SK-N-SH treated with all-trans-retinoic acid at 6 μM for 48 hours (cell line): ENCODE results near the gene TBC1D9B.

Experiments used
- ATAC-seq: fragments of 200-7000 bp; cut with Tn5 transposase; 3 replicates; pipeline ENCODE4 v1.9.1; 2020; ENCODE audit warnings: mild to moderate bottlenecking, moderate library complexity
- ARNTL ChIP-seq: fragments of 450-650 bp; formaldehyde crosslinking; IDR thresholded peaks from 2 replicates; pipeline ENCODE4 v1.5.0; 2020; ENCODE audit warnings: low read depth, mild to moderate bottlenecking, moderate library complexity, borderline replicate concordance
- BACH2 ChIP-seq: fragments of 250-450 bp; sonication (Bioruptor Pico); IDR thresholded peaks from 2 replicates; pipeline ENCODE4 v1.9.0; 2021; ENCODE audit warnings: mild to moderate bottlenecking, borderline replicate concordance
- CSDC2 ChIP-seq: fragments of 250-450 bp; sonication (Bioruptor Pico); IDR thresholded peaks from 2 replicates; pipeline ENCODE4 v1.5.0; 2020; ENCODE audit warnings: mild to moderate bottlenecking, moderate library complexity
- ESRRG ChIP-seq: fragments of 250-450 bp; sonication (Bioruptor Pico); IDR thresholded peaks from 2 replicates; pipeline ENCODE4 v1.6.1; 2021; ENCODE audit warnings: mild to moderate bottlenecking
- GLIS3 ChIP-seq: fragments of 250-450 bp; sonication (Bioruptor Pico); IDR thresholded peaks from 2 replicates; pipeline ENCODE4 v1.5.0; 2020; ENCODE audit warnings: mild to moderate bottlenecking, moderate library complexity
- ISL1 ChIP-seq: fragments of 250-450 bp; sonication (Bioruptor Pico); IDR thresholded peaks from 2 replicates; pipeline ENCODE4 v2.1.2; 2022; ENCODE audit warnings: mild to moderate bottlenecking, moderate library complexity
- OSR1 ChIP-seq: fragments of 250-450 bp; sonication (Bioruptor Pico); IDR thresholded peaks from 2 replicates; pipeline ENCODE4 v1.8.0; 2022; ENCODE audit warnings: moderate library complexity, mild to moderate bottlenecking, inconsistent platforms
- PPARA ChIP-seq: fragments of 250-450 bp; sonication (Bioruptor Pico); IDR thresholded peaks from 2 replicates; pipeline ENCODE4 v1.5.0; 2020; ENCODE audit warnings: mild to moderate bottlenecking, borderline replicate concordance
- RARB ChIP-seq: fragments of 250-450 bp; sonication (Bioruptor Pico); IDR thresholded peaks from 2 replicates; pipeline ENCODE4 v1.8.0; 2021; ENCODE audit warnings: mild to moderate bottlenecking, moderate library complexity
- SNAI2 ChIP-seq: fragments of 250-450 bp; sonication (Bioruptor Pico); IDR thresholded peaks from 2 replicates; pipeline ENCODE4 v1.5.0; 2020; ENCODE audit warnings: mild to moderate bottlenecking, moderate library complexity
- TCF4 ChIP-seq: fragments of 250-450 bp; sonication (Bioruptor Pico); IDR thresholded peaks from 2 replicates; pipeline ENCODE4 v1.8.0; 2021; ENCODE audit warnings: mild to moderate bottlenecking, moderate library complexity, borderline replicate concordance
- TOX ChIP-seq: fragments of 250-450 bp; sonication (Bioruptor Pico); IDR thresholded peaks from 2 replicates; pipeline ENCODE4 v1.8.0; 2021; ENCODE audit warnings: mild to moderate bottlenecking, moderate library complexity, borderline replicate concordance
- ZC3H10 ChIP-seq: fragments of 250-450 bp; sonication (Bioruptor Pico); IDR thresholded peaks from 2 replicates; pipeline ENCODE4 v1.5.1; 2021; ENCODE audit warnings: mild to moderate bottlenecking, moderate library complexity
- ZFP3 ChIP-seq: fragments of 250-450 bp; sonication (Bioruptor Pico); IDR thresholded peaks from 2 replicates; pipeline ENCODE4 v1.5.0; 2020; ENCODE audit warnings: mild to moderate bottlenecking, moderate library complexity
- ZFP30 ChIP-seq: fragments of 450-650 bp; formaldehyde crosslinking; IDR thresholded peaks from 2 replicates; pipeline ENCODE4 v1.5.0; 2022; ENCODE audit warnings: mild to moderate bottlenecking, moderate library complexity
- ZNF565 ChIP-seq: fragments of 450-650 bp; formaldehyde crosslinking; conservative IDR thresholded peaks from 2 replicates; pipeline ENCODE4 v1.5.0; 2020; ENCODE audit warnings: low read depth, mild to moderate bottlenecking, moderate library complexity
- ZNF70 ChIP-seq: fragments of 450-650 bp; formaldehyde crosslinking; IDR thresholded peaks from 2 replicates; pipeline ENCODE4 v1.5.0; 2020; ENCODE audit warnings: mild to moderate bottlenecking, moderate library complexity
- ZNF8 ChIP-seq: fragments of 450-650 bp; formaldehyde crosslinking; IDR thresholded peaks from 2 replicates; pipeline ENCODE4 v1.5.0; 2020; ENCODE audit warnings: mild to moderate bottlenecking, moderate library complexity
- TF ChIP-seq, protein P1 (sequence below): fragments of 250-450 bp; sonication (Bioruptor Pico); IDR thresholded peaks from 2 replicates; pipeline ENCODE4 v1.5.0; 2020; ENCODE audit warnings: mild to moderate bottlenecking, moderate library complexity
- TF ChIP-seq, protein P2 (sequence below): fragments of 250-450 bp; sonication (Bioruptor Pico); IDR thresholded peaks from 2 replicates; pipeline ENCODE4 v1.5.1; 2020; ENCODE audit warnings: low read depth, mild to moderate bottlenecking, moderate library complexity
- TF ChIP-seq, protein P3 (sequence below): fragments of 250-450 bp; sonication (Bioruptor Pico); IDR thresholded peaks from 2 replicates; pipeline ENCODE4 v1.8.0; 2021; ENCODE audit warnings: low read depth, mild to moderate bottlenecking, moderate library complexity, borderline replicate concordance
- TF ChIP-seq, protein P4 (sequence below): fragments of 250-450 bp; sonication (Bioruptor Pico); IDR thresholded peaks from 2 replicates; pipeline ENCODE4 v1.8.0; 2020; ENCODE audit warnings: mild to moderate bottlenecking, moderate library complexity, borderline replicate concordance

TBC1D9B gene

DNA sequence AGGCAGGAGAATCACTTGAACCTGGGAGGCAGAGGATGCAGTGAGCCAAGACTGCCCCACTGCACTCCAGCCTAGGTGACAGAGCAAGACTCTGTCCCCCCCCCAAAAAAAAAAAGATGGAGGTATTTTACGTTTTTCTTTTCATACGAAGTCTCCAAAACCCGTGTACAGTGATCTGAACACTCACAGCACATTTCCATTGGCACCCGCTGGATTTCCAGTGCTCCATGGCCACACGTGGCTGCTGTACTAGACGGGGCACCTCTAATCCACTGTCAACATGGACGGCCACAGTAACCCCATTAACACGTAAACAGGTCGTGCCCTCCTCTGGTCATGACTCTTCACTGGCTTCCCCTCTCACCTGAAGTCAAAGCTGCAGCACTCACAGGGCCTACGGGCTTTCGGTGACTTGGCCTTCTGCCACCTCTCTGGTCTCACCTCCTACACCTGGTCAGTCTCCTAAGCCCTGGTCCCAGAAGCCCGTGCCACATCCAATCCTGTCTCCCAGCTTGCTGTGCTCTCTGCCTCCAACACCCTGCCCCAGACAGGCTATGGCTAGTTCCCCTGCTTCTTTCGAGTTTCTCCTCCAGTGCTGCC lies 22.1 kb downstream of the TBC1D9B start (continued):
- TF ChIP-seq, protein P1, sequence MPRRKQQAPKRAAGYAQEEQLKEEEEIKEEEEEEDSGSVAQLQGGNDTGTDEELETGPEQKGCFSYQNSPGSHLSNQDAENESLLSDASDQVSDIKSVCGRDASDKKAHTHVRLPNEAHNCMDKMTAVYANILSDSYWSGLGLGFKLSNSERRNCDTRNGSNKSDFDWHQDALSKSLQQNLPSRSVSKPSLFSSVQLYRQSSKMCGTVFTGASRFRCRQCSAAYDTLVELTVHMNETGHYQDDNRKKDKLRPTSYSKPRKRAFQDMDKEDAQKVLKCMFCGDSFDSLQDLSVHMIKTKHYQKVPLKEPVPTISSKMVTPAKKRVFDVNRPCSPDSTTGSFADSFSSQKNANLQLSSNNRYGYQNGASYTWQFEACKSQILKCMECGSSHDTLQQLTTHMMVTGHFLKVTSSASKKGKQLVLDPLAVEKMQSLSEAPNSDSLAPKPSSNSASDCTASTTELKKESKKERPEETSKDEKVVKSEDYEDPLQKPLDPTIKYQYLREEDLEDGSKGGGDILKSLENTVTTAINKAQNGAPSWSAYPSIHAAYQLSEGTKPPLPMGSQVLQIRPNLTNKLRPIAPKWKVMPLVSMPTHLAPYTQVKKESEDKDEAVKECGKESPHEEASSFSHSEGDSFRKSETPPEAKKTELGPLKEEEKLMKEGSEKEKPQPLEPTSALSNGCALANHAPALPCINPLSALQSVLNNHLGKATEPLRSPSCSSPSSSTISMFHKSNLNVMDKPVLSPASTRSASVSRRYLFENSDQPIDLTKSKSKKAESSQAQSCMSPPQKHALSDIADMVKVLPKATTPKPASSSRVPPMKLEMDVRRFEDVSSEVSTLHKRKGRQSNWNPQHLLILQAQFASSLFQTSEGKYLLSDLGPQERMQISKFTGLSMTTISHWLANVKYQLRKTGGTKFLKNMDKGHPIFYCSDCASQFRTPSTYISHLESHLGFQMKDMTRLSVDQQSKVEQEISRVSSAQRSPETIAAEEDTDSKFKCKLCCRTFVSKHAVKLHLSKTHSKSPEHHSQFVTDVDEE (CRISPR knock-in tag) = no peak
- TF ChIP-seq CSDC2 (CRISPR knock-in tag) (no peak), PPARA (no peak), TCF4 (CRISPR knock-in tag) (no peak), TOX (CRISPR knock-in tag) (no peak), ZNF565 (CRISPR knock-in tag) (no peak), ISL1 (CRISPR knock-in tag) (no peak), SNAI2 (CRISPR knock-in tag) (no peak)
- TF ChIP-seq, protein P2, sequence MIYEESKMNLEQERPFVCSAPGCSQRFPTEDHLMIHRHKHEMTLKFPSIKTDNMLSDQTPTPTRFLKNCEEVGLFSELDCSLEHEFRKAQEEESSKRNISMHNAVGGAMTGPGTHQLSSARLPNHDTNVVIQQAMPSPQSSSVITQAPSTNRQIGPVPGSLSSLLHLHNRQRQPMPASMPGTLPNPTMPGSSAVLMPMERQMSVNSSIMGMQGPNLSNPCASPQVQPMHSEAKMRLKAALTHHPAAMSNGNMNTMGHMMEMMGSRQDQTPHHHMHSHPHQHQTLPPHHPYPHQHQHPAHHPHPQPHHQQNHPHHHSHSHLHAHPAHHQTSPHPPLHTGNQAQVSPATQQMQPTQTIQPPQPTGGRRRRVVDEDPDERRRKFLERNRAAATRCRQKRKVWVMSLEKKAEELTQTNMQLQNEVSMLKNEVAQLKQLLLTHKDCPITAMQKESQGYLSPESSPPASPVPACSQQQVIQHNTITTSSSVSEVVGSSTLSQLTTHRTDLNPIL (CRISPR knock-in tag) = no peak

DNA sequence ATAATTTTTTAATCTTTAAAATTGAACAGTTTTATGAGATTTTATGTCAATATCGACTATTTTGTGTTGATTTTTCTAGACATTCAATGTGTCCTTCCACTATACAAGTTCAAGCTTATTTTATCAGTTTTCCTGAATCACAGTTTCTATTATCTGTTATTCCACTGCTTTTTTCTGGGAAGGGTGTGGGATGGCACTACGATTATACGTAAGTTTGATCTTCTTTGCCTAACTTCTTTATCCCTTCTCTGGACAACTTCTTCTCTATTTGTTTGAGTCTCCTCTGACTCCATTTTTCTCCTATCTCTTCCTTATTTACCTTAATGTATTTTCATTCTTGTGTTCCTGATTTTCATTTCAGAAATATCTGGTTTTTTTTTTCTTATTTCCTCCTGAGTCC lies 24.5 kb downstream of the TBC1D9B start:
- TF ChIP-seq ARNTL (no peak), CSDC2 (CRISPR knock-in tag) (no peak), ISL1 (CRISPR knock-in tag) (no peak), RARB (CRISPR knock-in tag) (no peak), PPARA (no peak), ZNF8 (CRISPR knock-in tag) (no peak), ZFP30 (CRISPR knock-in tag) (no peak), ZNF70 (CRISPR knock-in tag) (no peak), GLIS3 (CRISPR knock-in tag) (no peak), ESRRG (no peak), OSR1 (no peak), BACH2 (CRISPR knock-in tag) (no peak), TCF4 (CRISPR knock-in tag) (no peak)
- TF ChIP-seq, protein P3, sequence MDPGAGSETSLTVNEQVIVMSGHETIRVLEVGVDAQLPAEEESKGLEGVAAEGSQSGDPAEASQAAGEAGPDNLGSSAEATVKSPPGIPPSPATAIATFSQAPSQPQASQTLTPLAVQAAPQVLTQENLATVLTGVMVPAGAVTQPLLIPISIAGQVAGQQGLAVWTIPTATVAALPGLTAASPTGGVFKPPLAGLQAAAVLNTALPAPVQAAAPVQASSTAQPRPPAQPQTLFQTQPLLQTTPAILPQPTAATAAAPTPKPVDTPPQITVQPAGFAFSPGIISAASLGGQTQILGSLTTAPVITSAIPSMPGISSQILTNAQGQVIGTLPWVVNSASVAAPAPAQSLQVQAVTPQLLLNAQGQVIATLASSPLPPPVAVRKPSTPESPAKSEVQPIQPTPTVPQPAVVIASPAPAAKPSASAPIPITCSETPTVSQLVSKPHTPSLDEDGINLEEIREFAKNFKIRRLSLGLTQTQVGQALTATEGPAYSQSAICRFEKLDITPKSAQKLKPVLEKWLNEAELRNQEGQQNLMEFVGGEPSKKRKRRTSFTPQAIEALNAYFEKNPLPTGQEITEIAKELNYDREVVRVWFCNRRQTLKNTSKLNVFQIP (CRISPR knock-in tag) = no peak
- TF ChIP-seq, protein P1 (CRISPR knock-in tag) = no peak
- TF ChIP-seq, protein P2 (CRISPR knock-in tag) = no peak
- TF ChIP-seq, all 23 proteins: peak for 0
- no peak for ATAC-seq

DNA sequence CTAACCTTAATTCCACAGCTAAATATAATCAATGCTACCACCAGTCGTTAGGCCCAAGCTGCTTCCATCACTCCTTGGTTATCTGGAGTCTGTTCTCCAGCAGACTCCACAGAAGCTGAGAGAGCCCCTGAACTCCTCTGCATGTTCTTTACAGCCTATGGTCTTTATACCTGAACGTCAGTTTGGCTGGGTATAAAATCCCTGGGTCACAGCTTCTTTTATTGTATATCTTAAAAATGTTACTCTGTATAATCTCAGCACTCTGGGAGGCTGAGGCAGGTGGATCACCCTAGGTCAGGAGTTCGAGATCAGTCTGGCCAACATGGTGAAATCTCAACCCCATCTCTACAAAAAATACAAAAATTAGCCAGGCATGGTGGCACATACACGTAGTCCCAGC lies 25.4 kb downstream of the TBC1D9B start:
- no peak for ATAC-seq
- no peak for TF ChIP-seq ESRRG
- TF ChIP-seq, protein P2 (CRISPR knock-in tag) = no peak
- TF ChIP-seq ISL1 (CRISPR knock-in tag) = no peak
- no peak for TF ChIP-seq ZFP3 (CRISPR knock-in tag)
- TF ChIP-seq, protein P3 (CRISPR knock-in tag) = no peak
- TF ChIP-seq, protein P4, sequence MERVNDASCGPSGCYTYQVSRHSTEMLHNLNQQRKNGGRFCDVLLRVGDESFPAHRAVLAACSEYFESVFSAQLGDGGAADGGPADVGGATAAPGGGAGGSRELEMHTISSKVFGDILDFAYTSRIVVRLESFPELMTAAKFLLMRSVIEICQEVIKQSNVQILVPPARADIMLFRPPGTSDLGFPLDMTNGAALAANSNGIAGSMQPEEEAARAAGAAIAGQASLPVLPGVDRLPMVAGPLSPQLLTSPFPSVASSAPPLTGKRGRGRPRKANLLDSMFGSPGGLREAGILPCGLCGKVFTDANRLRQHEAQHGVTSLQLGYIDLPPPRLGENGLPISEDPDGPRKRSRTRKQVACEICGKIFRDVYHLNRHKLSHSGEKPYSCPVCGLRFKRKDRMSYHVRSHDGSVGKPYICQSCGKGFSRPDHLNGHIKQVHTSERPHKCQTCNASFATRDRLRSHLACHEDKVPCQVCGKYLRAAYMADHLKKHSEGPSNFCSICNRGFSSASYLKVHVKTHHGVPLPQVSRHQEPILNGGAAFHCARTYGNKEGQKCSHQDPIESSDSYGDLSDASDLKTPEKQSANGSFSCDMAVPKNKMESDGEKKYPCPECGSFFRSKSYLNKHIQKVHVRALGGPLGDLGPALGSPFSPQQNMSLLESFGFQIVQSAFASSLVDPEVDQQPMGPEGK (CRISPR knock-in tag) = no peak
- TF ChIP-seq CSDC2 (CRISPR knock-in tag) = no peak
- no peak for TF ChIP-seq ZNF8 (CRISPR knock-in tag)
- TF ChIP-seq SNAI2 (CRISPR knock-in tag) = no peak
- no peak for TF ChIP-seq GLIS3 (CRISPR knock-in tag)
- TF ChIP-seq ZC3H10 (CRISPR knock-in tag) = no peak
